Effector memory CD4-positive, alpha-beta T cell (primary cell): ENCODE results near the gene CHRNA1.

ENCODE experiments used
- DNase-seq, 3 donors: peaks; one replicate each; pipeline ENCODE4 v3.0.0-alpha.2; 2020
- H3K27ac ChIP-seq: 2 replicates; pipeline ENCODE4 v1.7.0; 2013; ENCODE audit warnings: mild to moderate bottlenecking, low read length, moderate library complexity; ENCODE audit not compliant: insufficient read depth, poor library complexity, severe bottlenecking
- H3K27me3 ChIP-seq: replicated peaks from 2 replicates; pipeline ENCODE4 v1.7.0; 2013; ENCODE audit warnings: mild to moderate bottlenecking, low read length; ENCODE audit not compliant: insufficient read depth, control insufficient read depth, poor library complexity, severe bottlenecking
- H3K36me3 ChIP-seq: 2 replicates; pipeline ENCODE4 v1.7.0; 2013; ENCODE audit warnings: mild to moderate bottlenecking, low read length, moderate library complexity; ENCODE audit not compliant: control insufficient read depth, insufficient read depth
- H3K4me1 ChIP-seq: 2 replicates; pipeline ENCODE4 v1.7.0; 2013; ENCODE audit warnings: low read length, mild to moderate bottlenecking; ENCODE audit not compliant: control insufficient read depth, insufficient read depth, poor library complexity, severe bottlenecking
- H3K4me3 ChIP-seq: 2 replicates; pipeline ENCODE4 v1.7.0; 2013; ENCODE audit warnings: low read length, low read depth, mild to moderate bottlenecking; ENCODE audit not compliant: insufficient read depth, poor library complexity, severe bottlenecking
- H3K9me3 ChIP-seq: 2 replicates; pipeline ENCODE4 v1.7.0; 2013; ENCODE audit warnings: mild to moderate bottlenecking, low read length, moderate library complexity; ENCODE audit not compliant: control insufficient read depth

Gene CHRNA1

GRCh38 chr2:174728096-174728495, 36.2 kb downstream of the CHRNA1 start:
- Histone ChIP-seq H3K27ac (no peak overlapping the region), H3K36me3 (no peaks in the 10 kb centered on the region), H3K27me3 (peaks cover 3% of the 10 kb centered on the region), H3K9me3 (no peaks in the 10 kb centered on the region), H3K4me3 (no peak overlapping the region), H3K4me1 (peaks cover 19% of the 10 kb centered on the region)
- no peak for DNase-seq

DNA sequence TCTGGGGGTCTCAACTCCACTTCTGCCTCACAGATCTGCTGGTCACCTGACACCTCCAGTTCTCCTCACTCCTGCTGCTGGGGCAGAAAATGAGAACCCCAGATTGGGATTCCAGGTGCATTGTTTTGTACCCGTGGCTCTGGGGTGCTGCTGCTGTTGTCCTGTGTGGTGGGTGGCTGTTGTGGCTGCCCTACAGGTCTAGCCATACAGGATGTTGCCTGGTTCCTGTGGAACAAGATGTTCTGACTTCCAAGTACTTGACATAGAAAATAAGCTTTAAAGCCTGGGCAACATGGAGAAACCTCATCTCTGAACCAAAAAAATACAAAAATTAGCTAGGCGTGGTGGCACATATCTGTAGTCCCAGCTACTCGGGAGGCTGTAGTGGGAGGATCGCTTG, 38.1 kb downstream of the CHRNA1 start:
- H3K9me3 ChIP-seq = no peaks in the 10 kb centered on the region
- no peak overlapping the region for H3K27ac ChIP-seq
- H3K4me3 ChIP-seq = no peak overlapping the region
- H3K4me1 ChIP-seq = peaks cover 19% of the 10 kb centered on the region
- no peaks in the 10 kb centered on the region for H3K36me3 ChIP-seq
- peaks cover 3% of the 10 kb centered on the region for H3K27me3 ChIP-seq
- no peak for DNase-seq

- H3K27ac ChIP-seq = no peak overlapping the region
- H3K9me3 ChIP-seq = no peaks in the 10 kb centered on the region
- DNase-seq = no peak
- peaks cover 7% of the 10 kb centered on the region for H3K4me1 ChIP-seq
- H3K27me3 ChIP-seq = no peaks in the 10 kb centered on the region
- H3K4me3 ChIP-seq = no peak overlapping the region
- H3K36me3 ChIP-seq = no peaks in the 10 kb centered on the region
Observed at GRCh38 chr2:174722942-174723592, 41.2 kb downstream of the CHRNA1 start.

- Histone ChIP-seq H3K4me1 (peaks cover 19% of the 10 kb centered on the region), H3K4me3 (no peak overlapping the region), H3K9me3 (no peaks in the 10 kb centered on the region), H3K36me3 (no peaks in the 10 kb centered on the region), H3K27ac (no peak overlapping the region), H3K27me3 (no peaks in the 10 kb centered on the region)
- DNase-seq = no peak
Observed at GRCh38 chr2:174719016-174719415, 45.3 kb downstream of the CHRNA1 start.

GRCh38 chr2:174718591-174718990, 45.7 kb downstream of the CHRNA1 start:
- Histone ChIP-seq H3K36me3 (no peaks in the 10 kb centered on the region), H3K9me3 (no peaks in the 10 kb centered on the region), H3K27me3 (no peaks in the 10 kb centered on the region), H3K4me1 (peaks cover 19% of the 10 kb centered on the region), H3K4me3 (no peak overlapping the region), H3K27ac (no peak overlapping the region)
- no peak for DNase-seq

DNA sequence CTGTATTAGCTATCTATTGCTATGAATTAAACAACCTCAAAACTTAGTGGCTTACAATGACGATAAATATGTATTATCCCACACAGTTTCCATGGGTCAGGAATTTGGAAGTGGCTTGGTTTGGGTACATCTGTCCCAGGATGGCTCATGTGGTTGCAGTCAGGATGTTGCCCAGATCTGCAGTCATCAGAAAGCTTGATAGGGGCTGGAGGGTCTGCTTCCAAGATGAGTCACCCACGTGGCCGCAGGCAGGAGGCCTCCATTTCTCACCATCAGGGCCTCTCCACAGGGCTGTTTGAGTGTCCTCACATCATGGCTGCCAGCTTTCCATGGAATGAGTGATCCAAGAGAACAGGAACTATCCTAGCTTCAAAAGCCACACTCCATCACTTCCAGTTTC, 46.4 kb downstream of the CHRNA1 start:
- Histone ChIP-seq H3K27me3 (no peaks in the 10 kb centered on the region), H3K36me3 (no peaks in the 10 kb centered on the region), H3K4me1 (peaks cover 19% of the 10 kb centered on the region), H3K27ac (no peak overlapping the region), H3K4me3 (no peak overlapping the region), H3K9me3 (no peaks in the 10 kb centered on the region)
- DNase-seq = no peak

GRCh38 chr2:174717273-174717672, 47.0 kb downstream of the CHRNA1 start:
- Histone ChIP-seq H3K4me1 (peaks cover 19% of the 10 kb centered on the region), H3K4me3 (peak overlapping the region; percentile 26), H3K27ac (no peak overlapping the region), H3K36me3 (no peaks in the 10 kb centered on the region), H3K27me3 (no peaks in the 10 kb centered on the region), H3K9me3 (no peaks in the 10 kb centered on the region)
- no peak for DNase-seq

DNA sequence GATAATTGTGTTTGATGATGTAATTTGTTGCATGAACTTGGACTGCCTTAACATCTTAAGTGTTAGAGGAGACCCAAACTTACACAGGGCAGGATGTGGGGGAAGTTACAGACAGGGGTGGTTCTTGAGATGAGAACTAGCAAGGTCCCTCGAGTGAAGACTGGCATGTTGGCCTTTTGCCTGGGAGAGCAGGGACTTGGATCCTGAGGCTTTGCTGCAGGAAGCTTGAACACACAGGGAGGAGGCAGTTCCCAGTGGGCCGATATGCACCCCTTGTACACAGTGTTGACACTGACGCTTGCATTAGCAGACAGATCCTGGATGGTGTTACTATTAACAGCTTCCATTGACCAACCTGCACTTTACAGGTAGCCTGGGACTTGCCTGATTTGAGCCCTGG, 47.5 kb downstream of the CHRNA1 start:
- Histone ChIP-seq H3K9me3 (no peaks in the 10 kb centered on the region), H3K27ac (no peak overlapping the region), H3K4me1 (peaks cover 19% of the 10 kb centered on the region), H3K27me3 (no peaks in the 10 kb centered on the region), H3K36me3 (no peaks in the 10 kb centered on the region), H3K4me3 (peak overlapping the region; percentile 26)
- no peak for DNase-seq

- DNase-seq = no peak
- H3K27me3 ChIP-seq = no peaks in the 10 kb centered on the region
- H3K4me1 ChIP-seq = peaks cover 19% of the 10 kb centered on the region
- no peak overlapping the region for H3K27ac ChIP-seq
- no peaks in the 10 kb centered on the region for H3K9me3 ChIP-seq
- H3K4me3 ChIP-seq = no peak overlapping the region
- no peaks in the 10 kb centered on the region for H3K36me3 ChIP-seq
Observed at GRCh38 chr2:174713686-174714085, 50.6 kb downstream of the CHRNA1 start.

DNA sequence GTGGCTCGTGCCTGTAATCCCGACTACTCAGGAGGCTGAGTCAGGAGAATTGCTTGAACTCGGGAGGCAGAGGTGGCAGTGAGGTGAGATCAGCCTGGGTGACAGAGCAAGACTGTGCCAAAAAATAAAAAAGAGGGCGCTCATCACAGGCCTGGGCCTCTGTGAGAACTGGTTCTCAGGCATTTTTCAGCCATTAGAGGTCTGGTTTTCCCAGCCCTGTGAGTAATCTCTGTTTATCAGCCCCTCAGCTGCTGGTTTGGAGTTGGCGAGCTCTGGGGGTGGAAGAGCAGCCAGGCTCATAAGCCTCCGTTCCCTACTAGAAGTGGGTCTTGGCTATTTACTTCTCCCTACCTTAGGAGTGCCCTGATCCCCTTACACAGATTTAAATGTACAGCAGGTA, 53.1 kb downstream of the CHRNA1 start:
- peaks cover 3% of the 10 kb centered on the region for H3K27me3 ChIP-seq
- H3K4me1 ChIP-seq = peaks cover under 1% of the 10 kb centered on the region
- H3K9me3 ChIP-seq = no peaks in the 10 kb centered on the region
- H3K27ac ChIP-seq = no peak overlapping the region
- DNase-seq = no peak
- no peaks in the 10 kb centered on the region for H3K36me3 ChIP-seq
- no peak overlapping the region for H3K4me3 ChIP-seq
